Measurements from ENCODE around the gene ANKRD39. TPM values are rescaled to one million over a fixed set of nuclear protein-coding genes. Genes with fewer than 3 reads are reported as not detected.
A peak's percentile ranks its signal among the peaks of the same experiment; 100 is the strongest.

ANKRD39 gene
- total RNA-seq, 3 donors from 2014 or later = 11.2 to 14.1 (median 12.2) TPM

GRCh38 chr2:96821113-96821675, 36.6 kb downstream of the ANKRD39 start:
- H3K4me3 ChIP-seq = no peak overlapping the region
- DNase-seq (no peak), ATAC-seq (no peak)
- H3K9me3 ChIP-seq = no peaks in the 10 kb centered on the region
- H3K4me1 ChIP-seq (ENCODE audit: low read depth) = peaks cover 49% of the 10 kb centered on the region
- intact Hi-C loops (cut with DNase I, micrococcal nuclease) = no loop called here
- H3K36me3 ChIP-seq (ENCODE audit: low read depth) = peaks cover 8% of the 10 kb centered on the region
- TF ChIP-seq CTCF (IDR thresholded peaks at IDR 0.05) = no peak

- DNase-seq (peak in 1 of 3 donors; percentile 7), ATAC-seq (no peak)
- H3K4me1 ChIP-seq (ENCODE audit: low read depth) = peaks cover 53% of the 10 kb centered on the region
- no peaks in the 10 kb centered on the region for H3K9me3 ChIP-seq
- H3K4me3 ChIP-seq = no peak overlapping the region
- TF ChIP-seq CTCF (IDR thresholded peaks at IDR 0.05) = no peak
- H3K36me3 ChIP-seq (ENCODE audit: low read depth) = no peaks in the 10 kb centered on the region
- intact Hi-C loops (cut with DNase I, micrococcal nuclease) = no loop called here
Measured at GRCh38 chr2:96819876-96820511, 37.8 kb downstream of the ANKRD39 start.

GRCh38 chr2:96819128-96819875, 38.5 kb downstream of the ANKRD39 start:
- ATAC-seq (peak; percentile 69), DNase-seq (peak; percentile 81 to 84 (median 83))
- Histone ChIP-seq H3K9me3 (no peaks in the 10 kb centered on the region), H3K4me3 (no peak overlapping the region), H3K36me3 (ENCODE audit: low read depth) (no peaks in the 10 kb centered on the region), H3K4me1 (ENCODE audit: low read depth) (peaks cover 53% of the 10 kb centered on the region)
- intact Hi-C loops (cut with DNase I, micrococcal nuclease) = no loop called here
- TF ChIP-seq CTCF (IDR thresholded peaks at IDR 0.05) = no peak

GRCh38 chr2:96817882-96818281, 39.9 kb downstream of the ANKRD39 start:
- no peaks in the 10 kb centered on the region for H3K9me3 ChIP-seq
- no peak overlapping the region for H3K4me3 ChIP-seq
- no peak for ATAC-seq
- DNase-seq = no peak
- H3K36me3 ChIP-seq (ENCODE audit: low read depth) = no peaks in the 10 kb centered on the region
- H3K4me1 ChIP-seq (ENCODE audit: low read depth) = peaks cover 46% of the 10 kb centered on the region
- intact Hi-C loops (cut with DNase I, micrococcal nuclease) = no loop called here
- TF ChIP-seq CTCF (IDR thresholded peaks at IDR 0.05) = no peak

GRCh38 chr2:96816836-96817702, 40.7 kb downstream of the ANKRD39 start:
- intact Hi-C loops (cut with DNase I, micrococcal nuclease) = no loop called here
- DNase-seq (peak in 2 of 3 donors; percentile 55 to 65), ATAC-seq (no peak)
- Histone ChIP-seq H3K36me3 (ENCODE audit: low read depth) (no peaks in the 10 kb centered on the region), H3K4me1 (ENCODE audit: low read depth) (peaks cover 46% of the 10 kb centered on the region), H3K9me3 (no peaks in the 10 kb centered on the region), H3K4me3 (peak overlapping the region; percentile 42)
- TF ChIP-seq CTCF (IDR thresholded peaks at IDR 0.05) = no peak

Measured in mucosa of descending colon (tissue), 3 donors.